K562 (cell line): ENCODE measurements around the gene BCAR3. TPM values are rescaled to one million over a fixed set of nuclear protein-coding genes. Genes with fewer than 3 reads are reported as not detected.

ENCODE experiments used
- ATAC-seq: fragments of 200-7000 bp; cut with Tn5 transposase; 3 replicates; pipeline ENCODE4 v1.9.1; 2020; ENCODE audit warnings: moderate library complexity
- BruUV-seq: library from RNA; stranded (reverse); fragments of 400-500 nt; replicated peaks from 2 replicates; lab custom pipeline; 2021; lab: Mats Ljungman, UMichigan
- CTCF ChIA-PET: fragments of 300-600 bp; formaldehyde crosslinking; extraction: SDS; loops from one replicate; lab custom pipeline; 2021; ENCODE audit warnings: low intra/inter-chr PET ratio; lab: Yijun Ruan, JAX
- POLR2A ChIA-PET: fragments of 300-600, 350-650 bp; sonication (Branson Sonifier 250); formaldehyde crosslinking; extraction: SDS; loops from one replicate; lab custom pipeline; 2021; ENCODE audit warnings: antibody characterized with exemption, inconsistent platforms; lab: Yijun Ruan, JAX
- DNase-seq, 4 experiments: peaks; one replicate each; pipeline versions ENCODE4 v3.0.0 to v3.0.0-alpha.2; 2011 to 2018; ENCODE audit warnings: low spot score in 3 of 4, mixed read lengths in 3 of 4; ENCODE audit errors: extremely low read depth in 1 of 4
- FAIRE-seq: peaks from 2 replicates; lab custom pipeline; 2011; peaks lifted over from hg19 to GRCh38; lab: Jason Lieb, UNC
- H2AFZ ChIP-seq: 2 replicates; pipeline ENCODE4 v1.6.0; 2011; ENCODE audit warnings: low read depth, low read length, control low read depth, inconsistent platforms
- H3K27ac ChIP-seq: fragments of 200-600 bp; 3 replicates; pipeline ENCODE4 v1.8.0; 2011; ENCODE audit warnings: low read depth, mild to moderate bottlenecking, control low read depth, inconsistent platforms, low read length, moderate library complexity, mixed read lengths; ENCODE audit errors: extremely low read depth
- H3K27me3 ChIP-seq, 2 experiments: fragments of 300-600 bp in 1 of 2; 2 replicates in 1 of 2; 3 replicates in 1 of 2; pipeline versions ENCODE4 v1.6.0 to v1.8.0; 2011; ENCODE audit warnings: inconsistent platforms in 2 of 2, low read length in 2 of 2, mild to moderate bottlenecking in 1 of 2, mixed read lengths in 1 of 2, moderate library complexity in 1 of 2; ENCODE audit not compliant: control insufficient read depth in 2 of 2, insufficient read depth in 2 of 2
- H3K36me3 ChIP-seq: fragments of 300-600 bp; 3 replicates; pipeline ENCODE4 v1.8.0; 2011; ENCODE audit warnings: mild to moderate bottlenecking, low read length, inconsistent platforms; ENCODE audit not compliant: control insufficient read depth, insufficient read depth
- H3K4me1 ChIP-seq, 2 experiments: fragments of 200-600 bp in 1 of 2; replicated peaks in 1 of 2; 2 replicates in 1 of 2; 3 replicates in 1 of 2; pipeline versions ENCODE4 v1.5.1 to v1.8.0; 2011; ENCODE audit warnings: inconsistent platforms in 2 of 2, low read length in 2 of 2, mild to moderate bottlenecking in 1 of 2, mixed read lengths in 1 of 2, moderate library complexity in 1 of 2; ENCODE audit not compliant: control insufficient read depth in 2 of 2, insufficient read depth in 2 of 2
- H3K4me2 ChIP-seq: 2 replicates; pipeline ENCODE4 v1.6.1; 2011; ENCODE audit warnings: low read length, control low read depth, inconsistent platforms, mixed read lengths; ENCODE audit not compliant: insufficient read depth
- H3K4me3 ChIP-seq: fragments of 200-600 bp; sonication (generic), shearing (Covaris generic); 2 replicates; pipeline ENCODE4 v1.5.1; 2016; ENCODE audit warnings: control low read depth, inconsistent platforms
- H3K79me2 ChIP-seq: fragments of 200-600 bp; 3 replicates; pipeline ENCODE4 v1.8.0; 2011; ENCODE audit warnings: low read length, inconsistent platforms; ENCODE audit not compliant: control insufficient read depth, insufficient read depth
- H3K9ac ChIP-seq, 2 experiments: 2 replicates each; pipeline versions ENCODE4 v1.6.0 to v1.6.1; 2011; ENCODE audit warnings: low read depth in 2 of 2, low read length in 2 of 2, control low read depth in 1 of 2, inconsistent platforms in 1 of 2, mild to moderate bottlenecking in 1 of 2, mixed read lengths in 1 of 2; ENCODE audit not compliant: insufficient read depth in 1 of 2
- H3K9me1 ChIP-seq: one replicate; pipeline ENCODE4 v1.6.0; 2011; ENCODE audit warnings: inconsistent platforms, mild to moderate bottlenecking, low read length, moderate library complexity; ENCODE audit not compliant: control insufficient read depth, insufficient read depth
- H3K9me3 ChIP-seq: replicated peaks from 2 replicates; pipeline ENCODE4 v1.5.1; 2011; ENCODE audit warnings: low read depth, low read length, inconsistent platforms; ENCODE audit not compliant: control insufficient read depth, insufficient read depth
- H4K20me1 ChIP-seq: replicated peaks from 2 replicates; pipeline ENCODE4 v1.6.1; 2011; ENCODE audit warnings: low read length, inconsistent platforms, mixed read lengths; ENCODE audit not compliant: control insufficient read depth, insufficient read depth
- FOXO4 ChIP-seq: fragments of 450-650 bp; formaldehyde crosslinking; IDR thresholded peaks from 2 replicates; pipeline ENCODE4 v1.4.0; 2020; ENCODE audit warnings: mild to moderate bottlenecking, moderate library complexity
- NRF1 ChIP-seq, 2 experiments: fragments of 450-650 bp; IDR thresholded peaks in 1 of 2; conservative IDR thresholded peaks in 1 of 2; 2 replicates each; pipeline ENCODE4 v1.6.1; 2014; ENCODE audit warnings: mild to moderate bottlenecking in 2 of 2
- PKNOX1 ChIP-seq: fragments of 450-650 bp; IDR thresholded peaks from 2 replicates; pipeline ENCODE4 v1.6.1; 2016
- RBM34 ChIP-seq: fragments of 200-400 bp; formaldehyde crosslinking; IDR thresholded peaks from 2 replicates; pipeline ENCODE4 v1.6.1; 2018; ENCODE audit warnings: low read length, borderline replicate concordance; ENCODE audit not compliant: insufficient read depth
- SNAPC5 ChIP-seq: fragments of 250-450 bp; sonication (Bioruptor Pico); IDR thresholded peaks from 2 replicates; pipeline ENCODE4 v1.8.0; 2021; ENCODE audit warnings: moderate library complexity, mild to moderate bottlenecking, inconsistent platforms
- TEAD1 ChIP-seq, 2 experiments: fragments of 450-650 bp in 1 of 2; sonication (generic) in 1 of 2; formaldehyde crosslinking; IDR thresholded peaks; 2 replicates each; pipeline versions ENCODE4 v1.4.0 to v1.8.0; 2020 to 2022; ENCODE audit warnings: mild to moderate bottlenecking in 2 of 2, missing genetic modification reagents in 1 of 2
- WHSC1 ChIP-seq: IDR thresholded peaks from one replicate; pipeline ENCODE4 v1.6.1; 2012; ENCODE audit warnings: low read length, control low read depth, inconsistent platforms
- ZBTB7A ChIP-seq: IDR thresholded peaks from 2 replicates; pipeline ENCODE4 v1.6.1; 2011; ENCODE audit warnings: low read depth, mild to moderate bottlenecking, low read length, moderate library complexity, borderline replicate concordance; ENCODE audit not compliant: control insufficient read depth
- ZKSCAN3 ChIP-seq: fragments of 250-450 bp; sonication (Bioruptor Pico); IDR thresholded peaks from 2 replicates; pipeline ENCODE4 v1.4.0; 2020
- ZNF561 ChIP-seq: fragments of 450-650 bp; formaldehyde crosslinking; conservative IDR thresholded peaks from 2 replicates; pipeline ENCODE4 v1.4.0; 2020; ENCODE audit warnings: mild to moderate bottlenecking, moderate library complexity
- in situ Hi-C: fragments of 300-500 bp; cut with MboI; formaldehyde crosslinking; loops from 4 replicates; pipeline ENCODE4 v1.15.0; 2018; ENCODE audit warnings: inconsistent platforms, mixed read lengths
- intact Hi-C: fragments of 100-400 bp; cut with micrococcal nuclease; formaldehyde crosslinking; loops from 2 replicates; pipeline ENCODE4 v1.14.2; 2022
- polyA plus RNA-seq, 8 experiments: library from polyadenylated mRNA; depleted of rRNA in 4 of 8; stranded (reverse) in 5 of 8; unstranded in 3 of 8; fragments of >200 nt; fragmentation: Nextera tagmentation in 2 of 8; fragmentation: Illumina TruSeq in 1 of 8; extraction: Ambion mirVana in 2 of 8; extraction: Trizol in 1 of 8; gene quantifications; 2 replicates each; pipeline versions ENCODE4 v1.2.1 to v1.2.3, GENCODE V29; 2011 to 2014; ENCODE audit warnings: inconsistent platforms in 1 of 8, missing spikeins in 1 of 8
- total RNA-seq, 7 experiments: library from RNA; depleted of rRNA in 6 of 7; stranded (reverse); fragments of >200 nt in 6 of 7; fragmentation: Illumina TruSeq in 2 of 7; extraction: Trizol in 2 of 7; gene quantifications; 2 replicates each; pipeline versions ENCODE4 v1.2.1 to v1.2.3, GENCODE V29; 2011 to 2021; ENCODE audit warnings: low replicate concordance in 1 of 7

The BCAR3 gene
- total and polyA plus RNA-seq, 9 of the 15 experiments (the other 6 are each of a cell fraction or from before 2014, with no cell fraction given), result 1.8 to 6.3 (median 3.8) TPM

- no peaks in the 10 kb centered on the region for H3K36me3 ChIP-seq
- no peak overlapping the region for H3K9ac ChIP-seq
- DNase-seq, result no peak
- H3K27me3 ChIP-seq, result peaks cover 5 to 34% of the 10 kb centered on the region in 2 experiments
- no peak for ATAC-seq
- H3K27ac ChIP-seq, result no peak overlapping the region
- no peak overlapping the region for H3K4me2 ChIP-seq
- BruUV-seq, result no TSS peak
- no peaks in the 10 kb centered on the region for H3K9me1 ChIP-seq
- ChIA-PET CTCF (no interaction called here), POLR2A (no interaction called here)
- in situ Hi-C loops (no loop called here), intact Hi-C loops (no loop called here)
- FAIRE-seq, result no peak
- H2AFZ ChIP-seq, result no peak overlapping the region
- H3K4me3 ChIP-seq, result no peak overlapping the region
- no peaks in the 10 kb centered on the region for H3K4me1 ChIP-seq
- H3K9me3 ChIP-seq, result no peaks in the 10 kb centered on the region
- no peaks in the 10 kb centered on the region for H3K79me2 ChIP-seq
- H4K20me1 ChIP-seq, result no peaks in the 10 kb centered on the region
- TF ChIP-seq NRF1 (conservative IDR thresholded peaks at IDR 0.05 in 1 of 2, IDR thresholded peaks at IDR 0.05 in 1 of 2) (no peak), TEAD1 (CRISPR knock-in tag; IDR thresholded peaks at IDR 0.05) (no peak), WHSC1 (no peak), ZKSCAN3 (no peak), ZBTB7A (no peak), ZNF561 (CRISPR knock-in tag) (no peak), FOXO4 (CRISPR knock-in tag) (no peak), RBM34 (no peak), SNAPC5 (CRISPR knock-in tag) (no peak), PKNOX1 (no peak)
Observed at GRCh38 chr1:93690341-93690740, 8.7 kb upstream of the BCAR3 start.
